CD4-positive, alpha-beta T cell treated with Interleukin-10 for 1 hour (primary cell): ENCODE data around the gene DTD2.
"Not testable (repeated sequence)": the region's sequence is repeated elsewhere in the genome, so short reads cannot be mapped to it uniquely, and the experiment has no call there.

ENCODE experiments used
- DNase-seq: peaks from one replicate; pipeline ENCODE4 v3.0.0-alpha.2; 2020

The DTD2 gene

DNA sequence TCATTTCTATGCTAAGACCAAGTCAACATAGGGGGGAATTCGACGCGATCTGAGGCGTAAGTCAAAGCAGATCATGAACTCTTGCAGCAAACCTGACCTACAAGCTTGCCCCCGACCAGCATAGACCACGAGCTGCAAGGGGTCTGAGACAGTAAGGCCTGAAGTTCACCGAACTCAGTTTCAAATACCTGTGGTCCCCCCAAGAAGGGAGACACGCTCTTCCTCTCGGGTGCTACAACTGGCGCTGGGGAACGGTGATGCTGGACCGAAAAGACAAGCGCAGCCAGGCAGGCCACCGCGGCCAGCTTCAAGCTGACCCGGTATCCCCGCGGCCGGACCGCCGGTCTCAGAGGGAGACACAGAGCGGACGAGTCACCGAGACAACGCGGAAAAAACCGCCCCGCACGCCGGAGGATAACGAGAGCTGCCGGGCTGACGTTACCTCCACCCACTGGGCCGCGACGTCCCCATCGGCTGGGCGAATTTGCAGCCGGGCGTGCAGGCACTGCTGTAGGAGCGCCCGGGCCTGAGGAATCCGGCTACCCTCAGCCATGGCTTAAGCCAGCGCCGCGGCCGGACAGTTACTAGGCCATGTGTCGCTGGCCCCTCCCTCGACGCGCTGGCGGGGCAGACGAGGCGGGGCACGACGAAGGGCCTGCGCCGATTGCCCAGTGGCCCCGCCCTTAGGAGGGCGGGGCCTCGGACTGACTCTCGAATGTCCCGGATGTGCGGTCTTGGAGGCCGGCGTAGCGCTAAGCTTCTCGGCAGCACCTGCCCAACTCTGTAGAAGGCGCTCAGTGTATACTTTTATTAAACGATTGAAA is at the start of gene DTD2:
Gene DTD2, minus strand, starts transcription at position 666 of the 824 bp plus-strand sequence. Its CDS starts 113 bp downstream, at position 553.
- peak; percentile 94 for DNase-seq

DNA sequence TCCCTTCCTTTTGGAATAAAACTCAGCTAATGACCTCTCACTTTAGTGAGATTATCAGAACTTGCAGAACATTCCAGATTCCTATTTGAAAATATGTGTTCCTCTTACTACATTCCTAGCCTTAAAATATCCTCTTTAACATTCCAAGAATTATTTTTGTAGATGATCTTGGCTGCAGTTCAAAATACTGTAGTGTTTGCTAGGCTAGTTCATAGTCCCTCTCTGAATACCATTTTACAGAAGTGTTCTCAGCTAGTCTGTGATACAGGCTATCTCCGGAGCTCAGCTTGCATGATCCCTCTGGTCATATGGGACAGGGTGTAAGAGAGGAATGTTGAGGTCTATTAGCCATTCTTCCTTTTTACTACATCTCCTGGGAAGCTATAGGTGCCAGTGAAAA is 48.1 kb upstream of the DTD2 start:
- no peak for DNase-seq

DNA sequence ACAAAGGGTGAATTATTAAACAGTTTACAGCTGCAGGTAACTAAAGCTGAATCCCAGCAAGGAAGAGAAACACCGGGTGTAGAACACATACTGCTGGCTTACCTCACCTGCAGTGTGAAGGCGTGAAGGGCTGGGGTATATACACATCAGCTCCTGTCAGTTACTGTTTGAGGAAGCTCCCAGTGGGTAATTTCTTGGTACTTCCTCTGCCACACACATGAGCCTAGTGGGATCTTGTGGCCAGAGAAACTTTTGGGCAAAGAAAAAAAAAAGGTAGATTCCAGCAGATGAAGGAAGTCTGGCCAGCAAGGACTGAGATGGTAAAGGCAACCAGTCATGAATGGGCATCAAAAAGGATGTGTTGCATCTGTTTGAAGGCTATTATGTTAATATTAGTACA is 44.6 kb upstream of the DTD2 start:
- DNase-seq = no peak

DNA sequence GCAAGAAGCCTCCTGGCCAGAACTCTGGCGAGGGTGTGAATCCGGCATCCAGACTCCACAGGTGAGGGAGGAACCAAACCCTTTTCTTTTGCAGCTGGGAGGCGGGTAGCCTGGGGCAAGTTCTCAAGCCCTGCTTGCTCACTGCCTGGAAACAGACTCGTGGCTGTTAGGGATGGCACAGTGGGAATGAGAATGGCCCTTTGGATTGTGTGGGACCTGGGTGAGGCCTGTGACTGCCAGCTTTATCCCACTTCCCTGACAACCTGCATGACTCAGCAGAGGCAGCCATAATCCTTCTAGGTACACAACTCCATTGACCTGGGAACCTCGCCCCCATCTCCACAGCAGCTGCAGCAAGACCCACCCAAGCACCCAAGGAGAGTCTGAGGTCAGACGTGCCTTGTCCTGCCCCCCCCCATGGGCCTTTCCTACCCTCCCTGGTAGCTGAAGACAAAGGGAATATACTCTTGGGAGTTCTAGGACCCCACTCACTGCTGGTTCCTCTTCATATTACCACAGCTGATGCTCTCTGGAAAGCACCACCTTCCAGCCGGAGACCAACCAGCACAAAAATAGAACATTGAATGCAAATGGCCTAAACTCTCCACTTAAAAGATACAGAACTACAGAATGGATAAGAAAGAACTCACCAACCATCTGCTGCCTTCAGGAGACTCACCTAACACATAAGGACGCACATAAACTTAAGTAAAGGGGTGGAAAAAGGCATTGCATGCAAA is 35.6 kb upstream of the DTD2 start:
- DNase-seq = no peak

DNA sequence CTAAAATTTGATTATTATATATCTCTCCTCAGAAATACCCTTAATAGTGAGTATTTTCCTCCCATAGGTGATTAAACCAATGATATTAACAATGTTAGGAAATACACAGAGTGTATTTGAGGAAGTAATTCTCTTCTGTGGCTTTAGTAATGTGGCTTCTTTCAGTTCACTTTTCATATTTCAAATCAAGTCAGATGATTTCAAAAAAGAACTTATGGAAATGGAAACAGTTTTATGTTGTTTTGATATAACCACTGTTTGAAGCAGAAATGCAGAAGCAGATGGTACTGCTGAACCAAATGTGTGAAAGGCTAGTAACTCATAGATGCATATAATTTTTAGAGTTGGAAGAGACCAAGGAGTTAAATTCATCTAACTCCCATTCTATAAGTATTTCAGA is 32.4 kb upstream of the DTD2 start:
- no peak for DNase-seq

DNA sequence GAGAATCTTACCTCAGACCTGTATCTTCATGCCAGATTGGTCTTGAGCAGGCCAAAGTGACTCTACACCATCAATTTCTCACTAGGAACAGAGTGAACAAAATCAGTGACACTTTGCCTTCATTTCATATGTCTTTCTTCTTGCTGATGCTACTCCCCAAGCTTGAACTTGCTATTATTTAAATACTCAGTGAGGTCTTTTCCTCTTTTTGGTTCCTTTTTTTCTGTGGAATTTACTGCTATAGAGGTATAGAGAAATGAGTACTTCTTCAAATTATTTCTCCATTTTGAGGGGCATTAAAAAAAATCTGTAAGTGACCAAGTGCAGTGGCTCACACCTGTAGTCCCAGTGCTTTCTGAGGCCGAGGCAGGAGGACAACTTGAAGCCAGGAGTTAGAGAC is 30.6 kb upstream of the DTD2 start, which contains the start of gene GPR33:
Gene GPR33, minus strand, starts transcription at position 154 of the 400 bp plus-strand sequence. CDS start 4,074 bp downstream, outside the sequence.
- no peak for DNase-seq

DNA sequence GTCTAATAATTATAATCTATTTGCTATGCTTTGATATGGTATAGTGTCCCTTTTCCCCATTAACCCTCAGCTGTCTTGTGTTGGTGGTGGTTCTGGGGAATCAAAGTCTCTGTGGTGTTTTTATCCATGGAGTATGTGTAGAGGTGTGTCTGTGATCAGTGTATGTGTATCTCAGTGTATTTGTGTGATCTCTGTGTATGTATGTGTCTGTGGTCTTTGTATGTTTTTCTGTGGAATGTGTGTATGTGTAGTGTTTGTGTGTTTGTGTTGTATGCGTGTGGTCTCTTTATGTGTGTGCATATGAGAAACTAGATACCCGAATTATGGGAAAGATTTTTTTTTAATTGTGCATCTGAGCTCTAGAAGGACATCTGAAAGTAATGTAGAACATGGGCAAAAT is 29.5 kb upstream of the DTD2 start:
- DNase-seq = no peak

DNA sequence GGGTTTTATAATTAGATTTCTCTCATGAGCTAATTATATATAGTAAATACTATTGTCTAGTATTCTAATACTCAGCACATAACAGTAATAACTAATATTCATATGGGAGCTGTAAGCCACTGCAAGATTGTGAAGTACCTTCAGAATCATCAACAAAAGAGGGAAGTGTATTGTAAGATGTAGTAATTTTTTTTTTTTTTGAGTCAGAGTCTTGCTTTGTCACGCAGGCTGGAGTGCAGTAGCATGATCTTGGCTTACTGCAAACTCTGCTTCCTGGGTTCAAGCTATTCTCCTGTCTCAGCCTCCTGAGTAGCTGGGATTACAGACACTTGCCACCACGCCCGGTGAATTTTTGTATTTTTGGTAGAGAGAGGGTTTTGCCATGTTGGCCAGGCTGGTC is 27.4 kb upstream of the DTD2 start:
- DNase-seq = no peak

DNA sequence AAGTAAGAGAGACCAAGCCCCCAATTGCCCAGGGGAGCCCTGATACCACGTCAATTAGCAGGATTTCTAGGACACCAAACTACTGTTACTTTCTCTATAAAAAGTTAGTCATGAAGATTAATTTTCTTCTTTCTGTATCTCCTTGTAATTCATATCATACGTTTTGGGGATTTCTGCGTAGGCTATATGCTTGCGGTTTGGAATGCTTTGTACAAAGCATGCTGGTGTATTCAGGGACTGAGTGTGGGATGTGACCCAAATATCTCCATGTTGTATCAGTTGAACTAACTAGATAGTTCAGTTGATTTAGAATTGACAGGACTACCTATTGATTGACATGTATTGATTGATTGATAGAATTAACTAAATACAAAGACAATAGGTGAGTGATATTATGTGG is 22.9 kb upstream of the DTD2 start:
- DNase-seq = no peak

DNA sequence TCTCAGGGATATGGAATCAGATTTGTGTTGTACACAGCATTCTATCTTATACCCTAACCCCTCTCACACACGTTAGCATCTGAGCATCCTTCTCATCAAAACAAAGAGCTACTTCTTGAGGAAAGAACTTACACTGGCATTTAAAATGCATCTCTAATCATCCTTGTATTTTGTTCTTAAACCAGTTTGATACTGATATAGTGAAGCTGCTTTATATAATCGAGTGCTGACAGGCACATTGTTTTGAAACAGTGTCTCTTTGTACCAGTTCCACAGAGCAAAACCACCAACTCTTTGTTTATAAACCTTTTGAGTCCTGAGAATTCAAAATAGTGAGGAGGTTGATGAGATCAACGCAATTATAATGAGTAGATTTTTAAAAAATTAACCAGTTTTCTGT is 21.7 kb upstream of the DTD2 start:
- no peak for DNase-seq

DNA sequence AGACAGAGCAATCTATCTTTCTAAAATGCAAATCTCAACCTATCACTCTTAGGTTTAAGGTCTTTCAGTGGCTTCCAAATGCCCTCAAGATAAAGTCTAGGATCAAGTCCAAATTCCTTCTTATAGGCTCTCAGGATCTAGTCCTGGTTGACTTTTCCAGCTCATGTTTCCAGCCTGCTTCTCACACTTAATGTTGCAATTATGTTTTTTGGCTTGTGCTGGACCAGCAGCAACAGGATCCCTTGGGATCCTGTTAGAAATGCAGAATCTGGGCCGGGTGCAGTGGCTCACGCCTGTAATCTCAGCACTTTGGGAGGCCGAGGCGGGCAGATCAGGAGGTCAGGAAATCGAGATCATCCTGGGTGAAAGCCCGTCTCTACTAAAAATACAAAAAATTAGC is 19.9 kb upstream of the DTD2 start:
- DNase-seq = no peak

DNA sequence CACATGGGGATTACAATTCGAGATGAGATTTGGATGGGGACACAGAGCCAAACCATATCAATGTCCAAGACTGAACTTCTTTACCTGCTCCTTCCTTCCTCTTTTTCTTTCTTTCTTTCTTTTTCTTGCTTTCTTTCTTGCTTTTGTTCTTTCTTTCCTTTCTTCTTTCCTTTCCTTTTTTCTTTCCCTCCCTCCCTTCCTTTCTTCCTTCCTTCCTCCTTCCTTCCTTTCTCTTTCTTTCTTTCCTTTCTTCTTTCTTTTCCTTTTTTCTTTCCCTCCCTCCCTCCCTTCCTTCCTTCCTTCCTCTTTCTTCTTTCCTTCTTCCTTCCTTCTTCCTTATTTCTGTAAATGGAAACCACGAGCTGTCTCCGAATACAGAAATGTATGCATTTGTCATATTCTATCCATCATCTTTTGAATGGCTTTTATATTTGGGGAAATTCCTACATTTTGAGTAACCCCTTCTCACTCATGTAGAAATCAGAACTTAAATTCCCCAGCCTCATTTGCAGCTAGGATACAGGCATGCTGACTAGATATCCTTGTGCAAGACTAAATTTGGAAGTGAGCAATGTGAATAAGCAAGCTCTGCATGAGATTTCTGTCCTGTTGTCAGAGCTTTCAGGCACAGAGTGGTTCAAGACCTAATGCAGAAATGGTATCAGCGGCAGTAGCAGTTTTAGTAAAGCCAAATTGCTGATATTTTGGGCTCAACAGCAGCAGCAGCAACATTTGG is 19.0 kb upstream of the DTD2 start:
- no peak for DNase-seq

DNA sequence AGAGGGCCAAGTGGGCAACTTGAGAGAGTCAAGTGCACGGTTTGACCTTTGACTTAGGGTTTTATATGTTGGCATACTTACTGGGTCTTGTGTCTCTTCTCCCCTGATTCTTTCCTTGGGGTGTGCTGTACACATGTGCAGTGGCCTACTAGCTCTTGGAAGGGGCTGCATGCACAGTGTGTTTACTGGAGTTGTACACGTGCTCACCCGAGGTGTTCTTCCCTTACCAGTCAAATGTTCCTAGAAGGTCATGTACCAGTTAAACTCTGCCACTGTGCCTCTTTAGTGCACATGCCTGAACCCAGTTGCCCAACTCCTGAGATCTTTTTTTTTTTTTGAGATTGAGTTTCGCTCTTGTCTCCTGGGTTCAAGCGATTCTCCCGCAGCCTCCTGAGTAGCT is 9.2 kb upstream of the DTD2 start:
- DNase-seq = no peak

DNA sequence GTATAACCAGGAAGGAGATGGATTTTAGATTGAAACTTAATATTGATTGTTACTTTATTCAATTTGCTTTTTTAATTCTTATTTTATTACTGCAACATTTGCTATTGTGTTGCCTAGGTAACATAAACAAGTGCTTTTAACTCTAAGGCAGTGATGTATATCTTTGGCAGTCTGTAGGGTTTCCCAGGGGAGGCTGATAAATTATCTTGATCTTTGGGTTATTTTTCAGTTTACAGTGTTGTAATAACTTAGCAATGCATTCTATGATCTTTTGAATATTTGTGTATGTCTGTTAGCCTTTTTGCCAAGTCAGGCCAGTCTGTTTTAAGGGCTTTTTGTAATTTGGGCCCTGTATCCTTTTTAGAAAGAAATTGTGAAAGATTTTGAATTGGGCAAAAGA is 7.8 kb upstream of the DTD2 start:
- DNase-seq = no peak

DNA sequence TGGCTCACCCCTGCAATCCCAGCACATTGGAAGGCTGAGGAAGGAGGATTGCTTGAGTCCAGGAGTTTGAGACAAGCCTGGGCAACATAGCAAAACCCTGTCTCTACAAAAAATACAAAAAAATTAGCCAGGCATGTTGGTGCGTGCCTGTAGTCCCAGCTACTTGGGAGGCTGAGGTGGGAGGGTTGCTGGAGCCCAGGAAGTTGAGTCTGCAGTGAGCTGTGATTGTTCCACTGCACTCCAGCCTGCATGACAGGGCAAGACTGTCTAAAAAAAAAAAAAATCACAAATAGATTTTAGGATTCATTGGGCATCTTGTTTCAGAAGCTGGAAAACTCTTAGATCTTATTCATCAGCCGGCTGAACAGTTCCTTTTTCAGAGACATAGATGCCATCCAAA is 5.1 kb upstream of the DTD2 start:
- not testable (repeated sequence) for DNase-seq

DNA sequence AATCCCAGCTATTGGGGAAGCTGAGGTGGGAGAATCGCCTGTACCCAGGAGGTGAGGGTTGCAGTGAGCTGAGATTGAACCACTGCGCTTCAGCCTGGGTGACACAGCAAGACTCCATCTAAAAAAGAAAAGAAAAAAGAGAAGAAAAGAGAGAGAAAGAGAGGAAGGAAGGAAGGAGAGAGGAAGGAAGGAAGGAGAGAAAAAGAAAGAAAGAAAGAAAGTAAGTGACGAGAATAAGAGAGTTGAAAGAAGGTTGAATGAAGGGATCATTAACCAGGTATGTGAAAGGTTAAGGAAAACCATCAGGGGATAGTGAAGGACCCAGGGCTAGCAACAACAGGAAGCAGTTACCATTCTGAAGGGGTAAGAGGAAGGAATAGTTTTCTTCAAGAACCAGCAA is 4.2 kb upstream of the DTD2 start:
- no peak for DNase-seq

DNA sequence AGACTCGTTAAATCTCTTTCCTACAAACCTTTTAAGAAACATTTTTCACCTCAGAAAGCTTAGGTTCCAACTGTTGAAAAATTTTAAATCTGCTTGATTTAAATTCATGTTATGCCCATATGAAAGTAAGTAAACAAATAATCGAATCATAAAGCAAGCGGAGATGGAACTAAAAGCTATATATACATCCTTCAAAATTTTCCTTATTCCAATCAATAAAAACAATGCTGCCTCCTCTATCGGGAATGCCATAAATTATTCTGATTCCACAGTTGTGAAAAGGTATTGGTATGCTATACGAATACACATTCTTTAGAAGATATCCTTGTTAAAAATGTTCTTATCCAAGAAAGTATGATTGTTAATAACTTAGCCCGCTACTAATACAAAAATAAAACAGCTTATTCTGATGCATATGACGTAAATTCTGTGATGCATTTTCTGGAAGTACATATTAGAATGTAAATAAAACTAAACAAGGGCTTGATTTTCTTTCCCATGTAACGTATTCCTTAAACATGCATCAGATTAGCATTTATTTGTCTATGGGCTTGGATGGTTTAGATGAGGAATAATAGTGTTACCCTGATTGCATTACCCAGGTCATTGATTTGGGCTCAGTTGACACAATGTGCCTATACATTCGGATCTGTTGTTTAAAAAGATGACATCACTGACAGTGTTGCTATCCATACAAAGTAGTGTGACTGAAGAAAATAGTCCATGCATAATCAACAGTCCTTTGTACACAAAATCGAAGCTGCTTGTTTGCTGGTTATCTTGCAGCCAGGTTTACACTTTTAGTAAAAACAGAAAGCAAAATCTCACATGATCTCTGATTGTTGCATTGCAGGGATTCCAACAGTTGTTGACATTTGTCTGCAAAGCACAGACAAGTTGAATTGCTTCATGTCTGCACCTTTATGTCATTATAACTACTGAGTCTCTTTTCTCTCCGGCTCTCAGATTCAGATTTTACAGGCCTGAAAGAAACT is 656 bp upstream of the DTD2 start:
- DNase-seq = no peak

DNA sequence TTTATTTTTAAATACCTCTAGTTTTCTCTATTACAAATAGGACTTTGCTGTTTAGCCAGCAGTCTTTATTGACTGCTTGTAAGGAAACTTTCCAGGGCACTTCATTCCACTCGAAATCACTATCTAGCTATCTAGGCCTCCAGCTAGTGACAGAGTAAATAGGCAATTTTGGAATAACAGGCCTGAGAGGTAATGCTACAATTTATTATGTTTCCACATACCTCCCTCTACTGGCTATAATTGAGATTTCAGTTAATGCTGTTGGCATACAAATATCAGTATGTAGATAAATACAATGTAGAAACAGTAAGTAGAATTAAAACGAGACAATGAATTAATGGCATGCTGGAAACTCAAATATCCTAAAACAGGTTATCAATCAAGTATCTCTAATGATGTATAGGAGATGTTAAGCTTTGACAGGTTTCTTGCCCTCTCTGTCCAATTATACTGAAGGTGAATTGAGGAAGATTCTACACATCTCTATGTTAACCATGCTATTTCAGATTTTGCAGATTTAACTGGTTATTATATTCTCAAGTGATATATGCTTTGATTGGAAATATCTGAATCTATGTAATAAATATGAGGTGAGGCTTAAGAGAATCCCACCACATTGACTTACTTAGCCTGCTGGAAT is 7.2 kb downstream of the DTD2 start:
- DNase-seq = peak; percentile 32

DNA sequence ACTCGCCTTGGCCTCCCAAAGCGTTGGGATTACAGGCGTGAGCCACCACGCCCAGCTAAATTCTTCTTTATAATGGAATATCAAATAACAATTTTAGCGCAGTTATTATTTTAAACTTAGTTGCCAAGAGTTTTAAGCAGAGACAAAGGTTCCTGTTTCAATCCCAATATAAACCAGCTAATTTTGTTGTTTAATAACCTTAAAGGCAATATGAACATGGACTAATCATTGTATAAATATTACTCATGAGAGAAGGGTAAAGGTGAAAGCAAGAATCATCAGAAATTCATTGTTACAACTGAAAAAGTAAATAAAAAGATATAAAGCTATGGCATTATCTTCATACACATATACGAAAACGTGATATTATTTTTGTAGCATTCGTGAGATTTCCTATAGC is 8.2 kb downstream of the DTD2 start:
- DNase-seq = no peak

DNA sequence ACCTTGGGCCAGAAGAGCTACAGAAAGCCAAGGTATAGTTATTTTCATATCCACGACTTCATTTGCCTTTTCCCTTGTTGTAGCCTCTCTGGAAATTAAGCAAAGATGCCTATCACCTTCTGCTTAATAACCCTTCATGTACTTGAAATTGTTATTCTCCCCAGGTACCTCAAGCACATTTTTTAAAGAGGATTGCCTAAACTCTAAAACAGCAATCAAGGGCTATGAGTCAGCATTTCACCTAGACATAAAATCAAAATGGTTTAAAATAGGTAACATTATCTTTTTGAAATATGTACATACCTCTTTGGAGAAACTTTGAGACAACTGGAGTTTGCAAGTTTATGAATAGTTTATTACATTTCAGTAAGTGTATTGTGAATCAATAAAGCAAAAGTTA is 11.6 kb downstream of the DTD2 start:
- DNase-seq = no peak

DNA sequence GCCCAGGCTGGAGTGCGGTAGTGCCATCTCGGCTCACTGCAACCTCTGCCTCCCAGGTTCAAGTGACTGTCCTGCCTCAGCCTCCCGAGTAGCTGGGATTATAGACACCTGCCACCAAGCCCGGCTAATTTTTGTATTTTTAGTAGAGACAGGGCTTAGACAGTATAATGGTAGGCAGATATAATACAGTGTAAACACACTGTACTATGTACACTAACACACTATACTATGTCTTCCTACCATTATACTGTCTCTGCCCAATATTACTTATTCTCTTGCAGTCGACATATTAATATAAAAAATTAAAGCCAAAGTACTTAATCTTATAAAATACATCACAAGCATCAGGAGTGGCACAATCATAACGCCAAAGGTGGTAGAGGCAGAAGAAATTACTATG is 15.0 kb downstream of the DTD2 start:
- no peak for DNase-seq
